Type B pancreatic cell (in vitro differentiated cells): ENCODE data around the gene RANBP10. TPM values are rescaled to one million over a fixed set of nuclear protein-coding genes. Genes with fewer than 3 reads are reported as not detected.

Source experiments
- DNase-seq: peaks from one replicate; pipeline ENCODE4 v3.0.0; 2021; ENCODE audit warnings: mixed read lengths; ENCODE audit not compliant: unreplicated experiment; ENCODE audit errors: extremely low spot score
- H3K27ac Mint-ChIP-seq: 2 replicates; pipeline ENCODE4 v1.8.0; 2021; ENCODE audit warnings: mild to moderate bottlenecking, mixed read lengths
- H3K27me3 Mint-ChIP-seq: 2 replicates; pipeline ENCODE4 v1.8.0; 2021; ENCODE audit warnings: mixed read lengths
- H3K36me3 Mint-ChIP-seq: 2 replicates; pipeline ENCODE4 v1.8.0; 2021; ENCODE audit warnings: mixed read lengths
- H3K4me1 Mint-ChIP-seq: one replicate; pipeline ENCODE4 v1.8.0; 2021; ENCODE audit warnings: mixed read lengths; ENCODE audit not compliant: unreplicated experiment
- H3K4me3 Mint-ChIP-seq: 2 replicates; pipeline ENCODE4 v1.8.0; 2021; ENCODE audit warnings: mild to moderate bottlenecking, mixed read lengths
- H3K9me3 Mint-ChIP-seq: 2 replicates; pipeline ENCODE4 v1.8.0; 2021; ENCODE audit warnings: mixed read lengths
- CTCF ChIP-seq: fragments of 200-600 bp; sonication (generic); conservative IDR thresholded peaks from 2 replicates; pipeline ENCODE4 v1.5.0; 2021; ENCODE audit warnings: antibody characterized with exemption, mild to moderate bottlenecking
- total RNA-seq: library from RNA; stranded (reverse); gene quantifications from 2 replicates; pipeline ENCODE4 v1.2.1, GENCODE V29; 2021; ENCODE audit warnings: low replicate concordance

RANBP10 gene
- total RNA-seq, 1 donor from 2014 or later, result 27.3 TPM

GRCh38 chr16:67676939-67677338 is 129.4 kb downstream of the RANBP10 start:
- Mint-ChIP-seq H3K4me1 (peaks cover 22% of the 10 kb centered on the region), H3K4me3 (no peak overlapping the region), H3K27me3 (no peaks in the 10 kb centered on the region), H3K36me3 (no peaks in the 10 kb centered on the region), H3K27ac (peak overlapping the region; percentile 88), H3K9me3 (no peaks in the 10 kb centered on the region)
- TF ChIP-seq CTCF, result no peak
- DNase-seq, result no peak

- Mint-ChIP-seq H3K4me3 (peak overlapping the region; percentile 55), H3K27me3 (no peaks in the 10 kb centered on the region), H3K9me3 (no peaks in the 10 kb centered on the region), H3K4me1 (peaks cover 22% of the 10 kb centered on the region), H3K36me3 (no peaks in the 10 kb centered on the region), H3K27ac (peak overlapping the region; percentile 88)
- no peak for DNase-seq
- TF ChIP-seq CTCF, result no peak
These were observed 129.8 kb downstream of the RANBP10 start for GRCh38 chr16:67676516-67676915.

- H3K27ac Mint-ChIP-seq, result peak overlapping the region; percentile 88
- no peak overlapping the region for H3K4me3 Mint-ChIP-seq
- H3K27me3 Mint-ChIP-seq, result no peaks in the 10 kb centered on the region
- no peaks in the 10 kb centered on the region for H3K36me3 Mint-ChIP-seq
- no peak for TF ChIP-seq CTCF
- no peak for DNase-seq
- H3K4me1 Mint-ChIP-seq, result peaks cover 22% of the 10 kb centered on the region
- H3K9me3 Mint-ChIP-seq, result no peaks in the 10 kb centered on the region
These were observed 130.4 kb downstream of the RANBP10 start for GRCh38 chr16:67675999-67676398.

GRCh38 chr16:67675579-67675935 is 130.8 kb downstream of the RANBP10 start:
- TF ChIP-seq CTCF, result no peak
- no peaks in the 10 kb centered on the region for H3K36me3 Mint-ChIP-seq
- H3K27me3 Mint-ChIP-seq, result no peaks in the 10 kb centered on the region
- DNase-seq, result no peak
- H3K27ac Mint-ChIP-seq, result no peak overlapping the region
- H3K9me3 Mint-ChIP-seq, result no peaks in the 10 kb centered on the region
- peaks cover 22% of the 10 kb centered on the region for H3K4me1 Mint-ChIP-seq
- no peak overlapping the region for H3K4me3 Mint-ChIP-seq

- DNase-seq, result no peak
- H3K4me1 Mint-ChIP-seq, result peaks cover 22% of the 10 kb centered on the region
- no peak overlapping the region for H3K4me3 Mint-ChIP-seq
- H3K36me3 Mint-ChIP-seq, result no peaks in the 10 kb centered on the region
- no peak overlapping the region for H3K27ac Mint-ChIP-seq
- no peak for TF ChIP-seq CTCF
- no peaks in the 10 kb centered on the region for H3K9me3 Mint-ChIP-seq
- H3K27me3 Mint-ChIP-seq, result no peaks in the 10 kb centered on the region
These were observed 131.3 kb downstream of the RANBP10 start for GRCh38 chr16:67674851-67675578.
